Measurements from ENCODE around the gene HACD2. TPM values are rescaled to one million over a fixed set of nuclear protein-coding genes. Genes with fewer than 3 reads are reported as not detected.
"Not testable (repeated sequence)": the region's sequence is repeated elsewhere in the genome, so short reads cannot be mapped to it uniquely, and the experiment has no call there.

HACD2 gene
- polyA plus RNA-seq, 1 donor: 12.2 TPM

DNA sequence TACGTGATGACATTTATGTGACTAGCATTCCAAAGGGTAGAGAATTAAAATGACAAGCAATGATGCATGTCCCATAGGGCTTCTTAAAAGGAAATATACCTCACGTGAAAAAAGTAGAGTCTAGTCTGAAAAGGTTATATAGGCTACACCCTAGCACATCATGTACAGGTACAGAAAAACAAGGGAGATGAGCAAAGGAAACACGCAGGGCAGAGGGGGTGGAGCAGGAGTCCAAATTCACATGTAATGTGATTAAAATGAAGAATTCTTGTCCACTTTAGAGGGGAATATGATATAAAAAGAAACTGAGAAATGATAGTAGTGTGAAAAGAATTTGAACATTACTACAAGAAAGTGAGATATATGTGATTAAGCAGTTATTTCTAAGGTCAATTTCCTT lies 59.4 kb downstream of the HACD2 start:
- no peak for DNase-seq (ENCODE audit: low read depth)

DNA sequence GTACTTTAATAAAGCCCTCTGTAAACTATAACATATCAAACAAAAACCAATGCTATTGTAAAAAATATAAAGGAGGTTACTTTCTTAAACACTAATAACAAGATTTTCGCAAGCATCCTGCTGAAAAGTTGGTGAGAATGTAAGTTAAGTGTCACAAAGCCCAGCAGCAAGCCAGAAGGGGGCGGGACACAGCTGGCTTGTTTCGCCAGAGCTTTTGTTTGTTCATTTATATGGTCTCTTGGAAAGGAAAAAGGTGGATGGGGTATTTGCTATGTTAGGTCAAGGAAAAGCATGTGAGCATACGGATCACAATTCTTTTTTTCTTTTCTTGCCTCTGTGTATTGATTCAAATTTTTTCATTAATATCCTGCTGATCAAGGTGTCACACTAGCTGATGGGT lies 59.9 kb downstream of the HACD2 start:
- DNase-seq (ENCODE audit: low read depth): no peak

DNA sequence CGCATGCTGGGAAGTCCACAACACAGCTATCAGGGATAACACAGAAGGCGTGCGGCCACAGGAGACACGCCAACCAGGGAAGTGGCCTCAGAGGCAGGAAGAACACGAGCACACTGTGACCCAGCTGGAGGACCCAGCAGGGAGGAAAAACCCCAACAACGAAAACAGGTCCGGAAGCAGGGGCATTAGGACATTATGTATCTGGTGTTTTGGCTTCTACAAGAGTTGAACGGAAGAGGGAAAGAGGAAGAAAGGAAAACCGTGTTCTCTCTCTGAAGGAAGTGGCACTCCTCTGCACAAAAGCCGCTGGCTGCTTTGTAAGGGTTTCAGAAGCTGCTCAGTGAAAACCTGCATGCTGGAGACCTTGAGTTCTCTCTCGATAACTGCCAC lies 61.8 kb downstream of the HACD2 start:
- DNase-seq (ENCODE audit: low read depth): no peak

DNA sequence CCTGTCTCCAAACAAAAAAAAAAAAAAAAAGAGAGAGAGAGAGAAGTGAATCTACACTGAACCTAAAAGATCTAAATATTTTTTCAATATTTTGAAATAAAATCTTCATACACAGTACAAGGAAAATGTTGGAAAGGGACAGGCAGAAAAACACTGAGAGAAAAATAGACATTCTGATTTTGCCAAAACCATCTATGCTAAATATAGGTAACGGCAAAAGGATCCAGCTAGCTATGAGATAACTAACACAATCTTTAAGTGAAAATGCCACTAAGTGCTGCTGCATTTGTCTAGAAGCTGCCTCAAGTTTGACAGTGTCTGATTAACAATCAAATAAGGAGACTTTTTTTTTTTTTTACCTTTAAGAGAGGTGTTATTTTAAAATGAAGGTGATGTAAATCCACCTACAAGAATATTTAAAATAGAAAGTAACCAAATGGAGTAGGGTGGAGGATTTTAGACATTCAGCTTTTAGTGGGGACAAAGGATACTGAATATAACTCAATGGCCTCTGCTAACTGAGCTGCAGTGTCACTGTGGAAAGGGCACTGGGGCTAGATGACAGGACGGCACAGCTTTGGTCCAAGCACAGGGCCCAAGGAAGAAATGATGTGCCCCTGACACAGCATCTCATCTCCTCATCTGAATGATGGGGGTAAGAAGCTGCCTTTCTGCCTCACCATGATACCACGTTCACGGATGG lies 62.4 kb downstream of the HACD2 start:
- DNase-seq (ENCODE audit: low read depth): no peak

DNA sequence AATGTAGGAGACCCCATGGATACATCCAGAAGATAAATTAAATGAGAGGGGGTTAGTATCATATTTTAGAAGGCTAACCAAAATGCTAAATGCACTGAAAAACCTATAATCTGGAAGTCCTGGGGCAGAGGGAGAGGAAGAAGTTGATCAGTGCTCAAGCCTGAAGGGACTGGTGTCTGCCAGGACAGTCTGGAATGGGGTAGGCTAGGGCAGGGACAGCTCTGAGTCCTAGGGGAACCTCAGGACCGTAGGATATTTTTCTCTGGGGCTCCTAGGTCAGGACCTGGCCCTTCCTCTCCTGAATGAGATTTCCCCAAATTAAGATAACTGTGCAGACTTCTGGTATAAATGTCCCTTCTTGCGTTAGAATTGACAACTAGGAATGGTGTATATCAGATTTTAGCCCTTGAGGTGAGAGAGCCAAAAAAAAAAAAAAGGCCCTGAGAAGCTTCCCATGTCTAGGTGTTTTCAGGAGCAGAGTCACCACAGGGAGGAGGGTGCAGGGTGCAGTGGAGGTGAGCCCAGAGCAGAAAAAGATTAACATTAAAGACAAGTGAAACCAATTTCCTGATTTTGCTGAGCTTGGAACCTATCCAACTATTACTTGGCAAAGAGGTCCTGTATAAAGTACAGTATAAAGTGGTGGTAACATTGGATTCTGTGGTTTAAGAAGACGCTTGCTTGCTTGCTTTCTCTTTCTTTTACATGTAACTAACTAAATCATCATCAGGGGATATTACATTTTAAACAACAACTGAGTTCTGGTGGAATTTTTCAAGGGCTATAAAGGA lies 63.5 kb downstream of the HACD2 start:
- no peak for DNase-seq (ENCODE audit: low read depth)

DNA sequence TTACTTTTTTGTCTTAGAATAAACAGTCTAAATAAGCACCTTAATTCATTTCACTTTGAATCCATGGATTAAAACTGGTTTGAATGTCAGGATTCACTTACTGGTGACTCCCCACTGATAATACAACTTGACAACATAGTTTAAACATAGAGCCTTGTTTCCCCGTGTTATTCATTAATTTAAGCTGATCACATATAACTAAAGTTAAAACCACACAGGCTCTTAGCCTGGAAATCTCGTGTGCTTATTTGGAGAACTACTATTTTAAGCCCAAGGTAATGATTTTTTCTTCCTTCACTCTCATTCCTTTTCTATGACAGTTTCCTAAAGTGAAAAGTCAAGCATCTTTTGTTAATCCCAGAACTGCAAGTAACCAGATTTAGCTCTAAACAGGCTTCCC lies 64.2 kb downstream of the HACD2 start:
- DNase-seq (ENCODE audit: low read depth): no peak

DNA sequence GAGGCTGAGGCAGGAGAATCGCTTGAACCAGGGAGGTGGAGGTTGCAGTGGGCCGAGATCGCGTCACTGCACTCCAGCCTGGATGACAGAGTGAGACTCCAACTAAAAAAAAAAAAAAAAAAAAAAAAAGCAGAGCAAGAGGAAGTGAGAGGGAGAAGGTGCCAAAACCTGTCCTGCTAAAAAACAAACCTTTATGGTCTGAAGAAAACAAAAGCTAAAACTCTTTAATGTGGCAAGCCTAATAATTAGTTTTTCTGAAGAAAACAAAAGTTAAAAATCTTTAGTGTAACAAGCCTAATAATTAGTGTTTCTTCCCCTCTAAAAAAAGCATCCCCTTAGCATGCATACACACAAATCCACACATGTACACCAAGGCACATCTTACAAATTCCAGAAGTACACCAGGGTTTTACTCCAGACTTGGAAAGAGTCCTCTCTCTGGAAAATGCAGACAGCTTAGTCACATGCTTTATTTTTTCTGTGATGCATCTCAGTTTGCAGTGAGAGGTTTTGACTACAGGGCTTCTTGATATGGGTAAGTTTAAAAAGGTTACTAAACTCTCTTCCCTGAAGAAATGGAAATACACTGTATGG lies 65.9 kb downstream of the HACD2 start:
- no peak for DNase-seq (ENCODE audit: low read depth)

DNA sequence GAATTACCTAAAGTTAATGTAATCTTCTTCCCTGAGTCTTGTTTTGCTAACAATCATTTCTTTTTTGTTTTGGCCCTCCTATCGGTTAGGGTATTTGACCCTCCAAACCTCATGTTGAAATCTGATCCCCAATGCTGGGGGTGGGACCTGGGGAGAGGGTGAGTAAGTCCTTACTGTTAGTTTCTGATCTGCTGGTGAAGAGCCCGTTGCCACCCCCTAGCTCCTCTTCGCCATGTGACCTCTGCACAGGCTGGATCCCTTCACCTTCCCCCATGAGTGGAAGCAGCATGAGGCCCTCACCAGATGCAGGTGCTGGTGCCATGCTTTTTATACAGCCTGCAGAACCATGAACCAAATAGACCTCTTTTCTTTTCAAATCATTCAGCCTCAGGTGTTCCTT lies 73.1 kb downstream of the HACD2 start:
- no peak for DNase-seq (ENCODE audit: low read depth)

DNA sequence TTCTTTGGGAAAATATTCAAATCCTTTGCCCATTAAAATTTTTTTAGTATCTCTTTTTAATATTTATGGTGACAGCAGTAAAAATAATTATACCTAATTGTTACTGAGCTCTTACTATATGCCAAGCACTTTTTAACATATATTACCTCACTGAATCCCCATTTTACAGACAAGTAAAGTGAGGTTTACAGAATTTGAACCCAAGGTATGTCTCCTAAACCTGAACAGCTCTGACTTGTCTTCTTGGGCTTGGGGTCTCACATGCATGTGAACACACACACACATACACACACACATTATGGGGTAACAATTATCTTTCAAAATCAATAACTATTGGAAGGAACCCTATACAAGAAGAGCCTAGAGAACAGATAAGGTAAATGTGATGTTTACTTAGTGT lies 73.8 kb downstream of the HACD2 start:
- no peak for DNase-seq (ENCODE audit: low read depth)

DNA sequence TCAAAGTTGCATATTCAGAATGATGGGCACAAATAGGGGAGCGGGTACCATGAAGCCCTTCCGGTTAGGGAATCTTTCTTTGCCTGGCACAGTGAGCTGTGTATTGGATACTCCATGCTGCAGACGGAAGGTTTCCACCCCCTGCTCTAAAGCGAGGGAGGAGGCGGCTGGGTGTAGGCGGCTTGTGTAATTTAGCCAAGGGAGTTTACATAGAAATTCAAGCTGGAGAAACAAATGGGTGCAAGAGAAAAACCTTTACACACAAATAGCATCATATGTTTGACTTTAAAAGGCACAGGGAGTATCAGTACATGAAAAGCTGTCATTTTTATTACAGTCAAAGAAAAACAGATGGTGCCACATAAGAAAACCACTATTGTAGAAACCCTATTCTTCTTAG lies 76.7 kb downstream of the HACD2 start:
- no peak for DNase-seq (ENCODE audit: low read depth)

DNA sequence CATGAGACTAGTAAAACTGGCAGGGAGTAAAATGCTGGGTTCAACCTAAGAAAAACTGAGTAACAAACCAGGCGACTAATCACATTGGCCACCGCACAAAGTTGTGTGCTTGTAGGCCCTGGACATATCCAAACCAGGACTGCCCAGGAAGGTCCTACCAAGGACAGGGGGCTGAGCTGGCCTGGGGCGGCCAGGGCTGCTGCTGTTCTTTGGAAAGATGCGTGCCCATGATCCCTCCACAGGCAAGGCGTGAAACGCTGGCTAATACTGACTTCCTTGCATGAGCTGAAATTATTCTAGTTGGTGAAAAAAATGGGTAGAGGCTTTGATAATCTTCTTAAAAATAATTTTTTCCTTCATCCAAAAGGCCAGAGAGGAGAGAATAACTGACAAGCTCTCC lies 79.0 kb downstream of the HACD2 start:
- no peak for DNase-seq (ENCODE audit: low read depth)

DNA sequence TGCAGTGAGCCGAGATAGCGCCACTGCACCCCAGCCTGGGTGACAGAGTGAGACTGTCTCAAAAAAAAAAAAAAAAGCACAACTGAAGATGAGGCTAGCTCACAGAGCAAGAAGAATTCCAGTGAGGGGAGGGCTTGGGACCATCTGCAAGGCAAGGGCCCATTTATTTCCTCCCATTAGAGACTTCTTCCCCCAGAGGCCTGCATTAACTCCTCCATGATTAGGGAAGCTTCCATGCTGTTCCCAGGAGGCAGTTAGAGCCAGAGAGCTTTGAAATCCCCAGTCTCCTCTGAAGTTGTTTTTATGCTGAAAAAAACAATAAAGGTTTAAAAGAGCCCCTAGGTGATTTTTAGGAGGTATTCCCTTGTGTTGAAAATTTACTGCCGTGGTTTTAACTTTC lies 81.7 kb downstream of the HACD2 start:
- no peak for DNase-seq (ENCODE audit: low read depth)

DNA sequence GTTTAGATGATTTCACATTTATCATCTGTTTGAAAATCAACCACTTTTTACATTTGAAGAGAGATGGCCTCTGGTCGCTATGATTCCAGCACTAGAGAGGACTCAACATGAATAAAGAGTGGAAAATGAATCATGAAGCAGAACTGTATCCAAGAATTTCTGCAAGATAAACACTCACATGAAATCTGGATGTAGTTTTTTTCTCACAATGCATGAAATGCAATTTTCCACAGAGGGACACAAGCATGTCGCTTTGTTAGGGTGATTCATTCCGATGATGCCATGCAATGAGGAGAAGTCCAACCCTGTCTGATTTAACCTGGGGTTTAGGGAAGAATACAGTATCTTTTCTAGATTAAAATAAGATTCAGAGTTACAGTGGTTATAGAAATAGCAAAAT lies 85.5 kb downstream of the HACD2 start:
- DNase-seq (ENCODE audit: low read depth): no peak

DNA sequence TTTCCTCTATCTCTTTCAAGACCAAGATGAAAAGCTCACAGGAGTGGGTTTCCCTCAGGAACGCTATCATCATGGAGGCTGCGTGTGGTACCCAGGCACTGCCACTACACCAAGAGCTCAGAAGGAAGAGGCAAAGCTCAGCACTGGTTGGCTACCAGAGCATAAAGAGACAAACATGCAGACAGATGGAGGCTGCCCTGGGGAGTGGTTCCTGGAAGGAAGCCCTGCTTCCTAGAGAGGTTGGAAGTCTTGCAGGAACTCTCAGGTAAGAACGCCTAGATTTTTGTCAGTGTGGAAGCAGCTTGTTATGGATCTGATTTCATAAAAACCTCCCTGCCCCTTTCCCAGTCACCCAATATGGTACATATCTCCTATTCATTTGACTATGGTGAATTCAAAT lies 86.1 kb downstream of the HACD2 start:
- DNase-seq (ENCODE audit: low read depth): no peak

DNA sequence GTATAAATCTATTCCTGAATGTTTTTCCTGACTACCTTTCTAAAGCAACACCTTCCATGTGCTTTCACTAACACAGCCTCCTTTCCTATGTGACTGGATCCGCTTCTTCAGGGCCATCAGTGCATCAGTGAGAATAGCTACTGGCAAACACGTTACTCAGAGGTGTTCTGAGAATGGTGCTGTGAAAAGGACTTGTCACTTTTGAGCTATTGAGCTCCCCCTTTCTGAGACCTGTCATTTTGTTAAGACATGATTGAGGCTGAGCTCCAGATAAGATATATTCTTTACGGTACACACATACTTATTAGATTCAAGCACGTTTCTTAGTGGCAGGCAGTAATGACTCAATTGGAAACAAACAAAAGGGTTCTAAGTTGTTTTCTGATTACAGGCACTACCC lies 90.9 kb downstream of the HACD2 start:
- no peak for DNase-seq (ENCODE audit: low read depth)

DNA sequence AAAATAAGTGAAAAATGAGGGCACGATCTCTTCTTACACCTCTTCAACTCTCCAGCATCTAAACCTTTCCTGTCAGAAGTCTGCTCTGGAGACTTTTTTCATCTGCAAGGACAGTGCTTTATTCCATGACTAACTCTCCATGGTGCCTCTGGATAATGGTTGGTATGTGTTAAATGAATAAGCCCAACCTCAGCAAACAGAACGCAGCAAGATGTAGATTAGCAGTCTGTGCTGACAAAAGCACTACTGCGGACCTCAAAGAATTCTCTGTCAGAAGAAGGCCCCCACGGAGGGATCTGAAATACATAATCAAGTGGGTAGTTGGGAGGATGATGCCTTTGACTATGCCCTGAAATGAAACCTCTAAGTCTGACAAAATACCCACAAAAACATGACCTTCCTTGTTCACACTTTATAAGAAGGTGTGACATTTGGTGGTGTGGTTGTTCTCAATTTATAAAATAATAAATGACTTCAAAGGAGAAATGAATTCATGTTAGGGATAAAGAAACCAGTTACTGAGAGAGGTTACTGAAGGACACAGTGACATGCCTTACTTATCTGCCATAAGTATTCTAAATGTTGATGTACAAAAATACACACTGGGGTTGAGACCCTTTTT lies 92.8 kb downstream of the HACD2 start:
- no peak for DNase-seq (ENCODE audit: low read depth)

DNA sequence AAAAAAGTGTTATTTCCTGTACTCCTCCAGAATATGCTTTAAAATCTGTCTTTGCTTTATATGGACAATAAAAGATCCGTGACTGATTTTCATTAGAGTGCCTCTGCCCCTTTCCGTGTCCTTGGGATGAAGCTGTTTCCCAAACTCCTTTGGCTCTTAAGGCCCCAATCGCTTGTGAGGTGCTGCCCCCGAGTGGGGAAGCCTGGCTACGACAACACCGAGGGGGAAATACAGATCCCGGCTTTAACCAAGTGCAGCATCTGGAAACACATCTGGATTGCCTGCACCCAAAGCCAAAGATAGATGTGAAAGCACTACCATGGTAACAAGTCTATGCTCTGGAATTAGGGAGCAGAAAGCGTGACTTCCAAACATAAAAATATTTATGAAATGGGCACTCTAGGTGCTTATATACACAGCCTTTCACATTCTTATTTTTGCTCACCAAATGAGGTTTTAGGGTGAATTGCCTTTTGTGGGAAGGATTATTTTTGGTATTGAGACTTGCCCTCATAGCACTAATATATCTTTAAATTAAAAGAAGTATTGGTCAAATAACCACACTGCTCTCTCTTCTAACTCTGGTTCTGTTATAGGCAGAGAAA lies 95.4 kb downstream of the HACD2 start:
- peak; percentile 53 for DNase-seq (ENCODE audit: low read depth)

DNA sequence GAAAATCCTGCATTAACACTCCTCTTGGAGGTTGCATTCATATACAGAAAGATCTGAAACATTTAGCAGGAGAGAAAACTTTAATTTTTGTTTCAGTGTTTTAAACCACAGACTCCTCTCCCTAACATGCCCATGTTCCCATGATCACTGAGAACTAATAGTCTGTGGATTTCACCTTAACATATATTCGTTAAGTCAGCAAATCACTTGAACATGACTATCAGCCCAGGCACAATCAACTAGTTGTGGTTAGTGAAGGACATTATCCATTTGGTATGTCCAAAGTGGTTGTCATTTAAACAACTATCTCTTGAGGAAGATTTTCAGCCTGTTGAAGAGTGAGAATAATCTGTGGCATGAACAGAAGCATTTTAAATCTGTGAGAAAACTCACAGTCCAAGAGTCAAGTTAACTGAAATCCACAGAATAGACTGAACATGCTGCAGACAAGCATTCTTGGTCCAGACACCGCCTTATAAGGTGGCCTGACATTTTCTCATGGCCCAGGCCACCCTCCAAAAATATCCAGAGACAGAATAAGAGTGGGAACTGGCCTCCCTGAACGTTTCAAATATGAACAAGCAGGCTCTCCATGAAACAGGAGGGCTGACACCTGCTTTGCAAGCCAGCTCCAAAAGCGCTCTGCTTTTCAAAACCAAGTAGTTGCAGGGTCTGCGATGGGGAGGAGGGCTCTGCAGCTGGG lies 96.1 kb downstream of the HACD2 start:
- no peak for DNase-seq (ENCODE audit: low read depth)

DNA sequence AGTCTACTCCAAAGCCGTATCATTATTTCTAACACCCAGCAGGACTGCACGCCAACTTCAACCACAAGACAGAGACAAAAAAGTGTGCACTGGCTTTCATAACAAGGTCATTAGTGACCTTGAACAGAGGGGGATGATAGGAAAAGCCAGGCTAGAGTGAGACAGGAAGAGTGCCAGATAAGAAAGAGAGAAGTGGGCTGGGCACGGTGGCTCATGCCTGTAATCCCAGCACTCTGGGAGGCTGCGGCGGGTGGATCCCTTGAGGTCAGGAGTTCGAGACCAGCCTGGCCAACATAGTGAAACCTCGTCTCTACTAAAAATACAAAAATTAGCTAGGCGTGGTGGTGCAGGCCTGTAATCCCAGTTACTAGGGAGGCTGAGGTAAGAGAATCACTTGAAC lies 97.8 kb downstream of the HACD2 start:
- not testable (repeated sequence) for DNase-seq (ENCODE audit: low read depth)

DNA sequence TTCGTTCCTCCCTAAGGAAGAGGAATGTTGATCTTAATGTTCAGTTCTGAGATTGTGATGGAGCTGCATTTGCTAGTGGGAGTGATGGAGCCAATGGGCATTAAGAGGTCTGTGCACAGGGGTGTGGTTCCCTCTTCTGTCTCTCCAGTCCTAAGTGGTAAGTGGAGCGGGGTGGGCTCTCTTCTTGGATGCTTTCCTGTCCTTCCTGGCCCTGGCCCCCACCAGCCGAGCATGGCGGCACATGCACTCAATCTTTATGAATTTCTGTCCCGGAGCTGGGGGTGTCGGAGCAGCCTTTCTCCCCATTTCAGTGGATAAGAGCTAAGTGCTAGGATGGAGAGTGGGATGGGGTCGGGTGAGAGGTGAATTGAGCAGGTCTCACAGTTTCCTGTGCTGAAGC lies 98.4 kb downstream of the HACD2 start:
- DNase-seq (ENCODE audit: low read depth): no peak

DNA sequence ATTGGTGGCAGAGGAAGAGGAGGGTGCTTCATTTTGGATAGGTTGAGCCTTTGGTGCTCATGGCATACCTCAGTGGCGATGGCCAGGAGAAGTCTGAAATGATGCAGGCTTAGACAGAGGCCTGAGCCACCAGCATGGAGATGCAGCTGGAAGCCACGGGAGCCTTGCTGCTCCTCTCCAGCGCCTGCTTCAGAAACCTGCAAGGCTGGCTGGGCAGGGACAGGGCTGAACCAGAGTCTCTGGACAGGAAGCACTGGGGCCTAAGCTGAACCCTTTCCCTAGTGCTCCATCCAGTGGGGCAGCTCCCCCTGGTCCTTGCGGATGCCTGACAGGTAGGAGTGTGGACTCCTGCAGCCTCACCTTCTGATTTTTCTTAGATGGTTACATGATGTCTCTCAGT lies 99.3 kb downstream of the HACD2 start:
- no peak for DNase-seq (ENCODE audit: low read depth)

DNA sequence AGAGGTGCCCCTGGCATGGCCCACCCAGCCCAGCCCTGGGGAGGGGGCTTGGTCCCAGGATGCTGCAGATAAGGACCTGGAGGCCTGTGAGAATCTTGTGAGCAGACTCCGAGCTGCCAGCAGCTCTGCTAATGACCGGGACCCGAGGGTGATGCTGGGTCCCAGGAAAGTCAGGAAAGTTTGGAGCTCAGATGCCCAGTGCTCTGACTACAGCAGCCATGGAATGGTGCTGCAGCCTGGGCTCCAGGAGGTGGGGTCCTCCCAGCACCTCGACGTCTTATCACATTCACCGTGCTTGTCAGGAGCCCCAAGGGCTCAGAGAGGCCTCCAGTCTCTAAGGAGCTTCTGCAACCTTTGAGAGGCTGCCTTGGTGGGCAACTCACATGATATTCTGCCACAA lies 101.7 kb downstream of the HACD2 start:
- no peak for DNase-seq (ENCODE audit: low read depth)
